ENCODE data around the gene MAP3K5.

MAP3K5 gene

GRCh38 chr6:136625293-136625692, 167.0 kb downstream of the MAP3K5 start:
- Mint-ChIP-seq H3K9me3 (no peaks in the 10 kb centered on the region), H3K4me3 (no peak overlapping the region), H3K36me3 (ENCODE audit: insufficient read depth) (peaks cover 24% of the 10 kb centered on the region), H3K4me1 (no peaks in the 10 kb centered on the region), H3K27me3 (no peaks in the 10 kb centered on the region), H3K27ac (ENCODE audit: low read depth) (no peak overlapping the region)
- ATAC-seq (replicated peaks; ENCODE audit: extremely low read depth, poor library complexity, severe bottlenecking): no peak
- DNase-seq (ENCODE audit: low spot score in 2 of 2): no peak

GRCh38 chr6:136624347-136624746, 167.9 kb downstream of the MAP3K5 start:
- Mint-ChIP-seq H3K4me3 (no peak overlapping the region), H3K36me3 (ENCODE audit: insufficient read depth) (peaks cover 22% of the 10 kb centered on the region), H3K27ac (ENCODE audit: low read depth) (no peak overlapping the region), H3K9me3 (no peaks in the 10 kb centered on the region), H3K27me3 (no peaks in the 10 kb centered on the region), H3K4me1 (no peaks in the 10 kb centered on the region)
- DNase-seq (ENCODE audit: low spot score in 2 of 2) (no peak), ATAC-seq (replicated peaks; ENCODE audit: extremely low read depth, poor library complexity, severe bottlenecking) (no peak)

GRCh38 chr6:136618086-136618485, 174.2 kb downstream of the MAP3K5 start:
- DNase-seq (ENCODE audit: low spot score in 2 of 2) (no peak), ATAC-seq (replicated peaks; ENCODE audit: extremely low read depth, poor library complexity, severe bottlenecking) (no peak)
- H3K4me1 Mint-ChIP-seq: no peaks in the 10 kb centered on the region
- H3K27ac Mint-ChIP-seq (ENCODE audit: low read depth): no peak overlapping the region
- H3K4me3 Mint-ChIP-seq: no peak overlapping the region
- H3K36me3 Mint-ChIP-seq (ENCODE audit: insufficient read depth): peaks cover 25% of the 10 kb centered on the region
- H3K27me3 Mint-ChIP-seq: no peaks in the 10 kb centered on the region
- H3K9me3 Mint-ChIP-seq: no peaks in the 10 kb centered on the region

GRCh38 chr6:136616527-136616926, 175.8 kb downstream of the MAP3K5 start:
- no peak for ATAC-seq (replicated peaks; ENCODE audit: extremely low read depth, poor library complexity, severe bottlenecking)
- no peak overlapping the region for H3K4me3 Mint-ChIP-seq
- H3K27me3 Mint-ChIP-seq: no peaks in the 10 kb centered on the region
- no peaks in the 10 kb centered on the region for H3K9me3 Mint-ChIP-seq
- no peaks in the 10 kb centered on the region for H3K4me1 Mint-ChIP-seq
- H3K36me3 Mint-ChIP-seq (ENCODE audit: insufficient read depth): peaks cover 26% of the 10 kb centered on the region
- no peak for DNase-seq (ENCODE audit: low spot score in 2 of 2)
- no peak overlapping the region for H3K27ac Mint-ChIP-seq (ENCODE audit: low read depth)

GRCh38 chr6:136614994-136615393, 177.3 kb downstream of the MAP3K5 start:
- no peaks in the 10 kb centered on the region for H3K4me1 Mint-ChIP-seq
- H3K27me3 Mint-ChIP-seq: no peaks in the 10 kb centered on the region
- DNase-seq (ENCODE audit: low spot score in 2 of 2) (no peak), ATAC-seq (replicated peaks; ENCODE audit: extremely low read depth, poor library complexity, severe bottlenecking) (no peak)
- no peaks in the 10 kb centered on the region for H3K9me3 Mint-ChIP-seq
- H3K36me3 Mint-ChIP-seq (ENCODE audit: insufficient read depth): peaks cover 30% of the 10 kb centered on the region
- H3K27ac Mint-ChIP-seq (ENCODE audit: low read depth): no peak overlapping the region
- H3K4me3 Mint-ChIP-seq: no peak overlapping the region

GRCh38 chr6:136614350-136614749, 177.9 kb downstream of the MAP3K5 start:
- Mint-ChIP-seq H3K4me1 (no peaks in the 10 kb centered on the region), H3K36me3 (ENCODE audit: insufficient read depth) (peaks cover 28% of the 10 kb centered on the region), H3K27me3 (no peaks in the 10 kb centered on the region), H3K4me3 (no peak overlapping the region), H3K9me3 (no peaks in the 10 kb centered on the region), H3K27ac (ENCODE audit: low read depth) (no peak overlapping the region)
- no peak for ATAC-seq (replicated peaks; ENCODE audit: extremely low read depth, poor library complexity, severe bottlenecking)
- DNase-seq (ENCODE audit: low spot score in 2 of 2): no peak

GRCh38 chr6:136613477-136613876, 178.8 kb downstream of the MAP3K5 start:
- no peak overlapping the region for H3K4me3 Mint-ChIP-seq
- DNase-seq (ENCODE audit: low spot score in 2 of 2) (no peak), ATAC-seq (replicated peaks; ENCODE audit: extremely low read depth, poor library complexity, severe bottlenecking) (no peak)
- H3K27me3 Mint-ChIP-seq: no peaks in the 10 kb centered on the region
- H3K36me3 Mint-ChIP-seq (ENCODE audit: insufficient read depth): peaks cover 26% of the 10 kb centered on the region
- H3K9me3 Mint-ChIP-seq: no peaks in the 10 kb centered on the region
- H3K27ac Mint-ChIP-seq (ENCODE audit: low read depth): no peak overlapping the region
- H3K4me1 Mint-ChIP-seq: peaks cover under 1% of the 10 kb centered on the region

- Mint-ChIP-seq H3K4me3 (no peak overlapping the region), H3K9me3 (no peaks in the 10 kb centered on the region), H3K36me3 (ENCODE audit: insufficient read depth) (peaks cover 24% of the 10 kb centered on the region), H3K27ac (ENCODE audit: low read depth) (no peak overlapping the region), H3K4me1 (peaks cover 6% of the 10 kb centered on the region), H3K27me3 (no peaks in the 10 kb centered on the region)
- ATAC-seq (replicated peaks; ENCODE audit: extremely low read depth, poor library complexity, severe bottlenecking): no peak
- DNase-seq (ENCODE audit: low spot score in 2 of 2): no peak
These were observed 179.4 kb downstream of the MAP3K5 start for GRCh38 chr6:136612666-136613389.

- H3K9me3 Mint-ChIP-seq: no peaks in the 10 kb centered on the region
- ATAC-seq (replicated peaks; ENCODE audit: extremely low read depth, poor library complexity, severe bottlenecking): no peak
- H3K4me3 Mint-ChIP-seq: no peak overlapping the region
- peaks cover 22% of the 10 kb centered on the region for H3K36me3 Mint-ChIP-seq (ENCODE audit: insufficient read depth)
- DNase-seq (ENCODE audit: low spot score in 2 of 2): no peak
- H3K27me3 Mint-ChIP-seq: no peaks in the 10 kb centered on the region
- H3K4me1 Mint-ChIP-seq: peaks cover 6% of the 10 kb centered on the region
- no peak overlapping the region for H3K27ac Mint-ChIP-seq (ENCODE audit: low read depth)
These were observed 180.5 kb downstream of the MAP3K5 start for GRCh38 chr6:136611746-136612145.

- DNase-seq (ENCODE audit: low spot score in 2 of 2): no peak
- ATAC-seq (replicated peaks; ENCODE audit: extremely low read depth, poor library complexity, severe bottlenecking): no peak
- peaks cover 6% of the 10 kb centered on the region for H3K4me1 Mint-ChIP-seq
- H3K27me3 Mint-ChIP-seq: no peaks in the 10 kb centered on the region
- H3K4me3 Mint-ChIP-seq: no peak overlapping the region
- no peaks in the 10 kb centered on the region for H3K9me3 Mint-ChIP-seq
- H3K27ac Mint-ChIP-seq (ENCODE audit: low read depth): no peak overlapping the region
- H3K36me3 Mint-ChIP-seq (ENCODE audit: insufficient read depth): peaks cover 22% of the 10 kb centered on the region
These were observed 181.1 kb downstream of the MAP3K5 start for GRCh38 chr6:136611133-136611532.

- no peak overlapping the region for H3K4me3 Mint-ChIP-seq
- ATAC-seq (replicated peaks; ENCODE audit: extremely low read depth, poor library complexity, severe bottlenecking) (no peak), DNase-seq (ENCODE audit: low spot score in 2 of 2) (no peak)
- no peaks in the 10 kb centered on the region for H3K9me3 Mint-ChIP-seq
- no peaks in the 10 kb centered on the region for H3K27me3 Mint-ChIP-seq
- peaks cover 27% of the 10 kb centered on the region for H3K36me3 Mint-ChIP-seq (ENCODE audit: insufficient read depth)
- H3K27ac Mint-ChIP-seq (ENCODE audit: low read depth): no peak overlapping the region
- peaks cover 6% of the 10 kb centered on the region for H3K4me1 Mint-ChIP-seq
These were observed 182.2 kb downstream of the MAP3K5 start for GRCh38 chr6:136609873-136610706.

GRCh38 chr6:136608991-136609390, 183.3 kb downstream of the MAP3K5 start:
- ATAC-seq (replicated peaks; ENCODE audit: extremely low read depth, poor library complexity, severe bottlenecking): no peak
- H3K4me1 Mint-ChIP-seq: peaks cover 6% of the 10 kb centered on the region
- H3K36me3 Mint-ChIP-seq (ENCODE audit: insufficient read depth): peaks cover 33% of the 10 kb centered on the region
- H3K4me3 Mint-ChIP-seq: no peak overlapping the region
- no peak for DNase-seq (ENCODE audit: low spot score in 2 of 2)
- no peaks in the 10 kb centered on the region for H3K27me3 Mint-ChIP-seq
- H3K9me3 Mint-ChIP-seq: no peaks in the 10 kb centered on the region
- H3K27ac Mint-ChIP-seq (ENCODE audit: low read depth): no peak overlapping the region

Data from central memory CD8-positive, alpha-beta T cell (primary cell).